ENCODE results near the gene AGBL1. TPM values are rescaled to one million over a fixed set of nuclear protein-coding genes. Genes with fewer than 3 reads are reported as not detected.

AGBL1 gene
- polyA plus RNA-seq, 2 of the 4 experiments (the other 2 are of a cell fraction): not detected

DNA sequence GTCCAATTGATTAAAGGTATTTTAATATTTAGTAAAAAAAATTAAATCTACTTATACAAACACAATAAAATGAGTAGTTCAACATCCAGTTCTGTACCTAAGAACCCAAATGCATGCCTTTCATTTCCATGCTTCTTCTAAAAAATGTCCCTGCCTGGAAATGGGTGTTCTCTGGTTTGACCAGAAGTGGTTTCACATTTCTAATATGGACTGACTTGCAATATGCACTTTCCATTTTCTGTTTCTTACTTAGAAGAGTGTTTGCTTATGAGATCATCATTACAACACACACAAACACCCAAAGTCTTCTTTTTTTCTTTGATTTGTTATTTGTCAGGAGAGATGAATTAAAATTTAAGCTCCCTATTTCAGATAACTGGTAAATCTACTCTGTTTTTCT is 879.6 kb downstream of the AGBL1 start:
- CTCF ChIA-PET: no interaction called here
- DNase-seq (ENCODE audit: low read depth in 1 of 2, low spot score in 1 of 2) (no peak), FAIRE-seq (peak; percentile 13), ATAC-seq (no peak)
- TF ChIP-seq MAZ (IDR thresholded peaks at IDR 0.05; ENCODE audit: borderline replicate concordance, low read depth, low read length) (no peak), ESRRA (IDR thresholded peaks at IDR 0.05; ENCODE audit: borderline replicate concordance, low read length) (no peak), TP53 (CRISPR knock-in tag; IDR thresholded peaks at IDR 0.05) (no peak), CHD4 (IDR thresholded peaks at IDR 0.05; ENCODE audit: borderline replicate concordance) (no peak), ZC3H11A (IDR thresholded peaks at IDR 0.05) (no peak), MYC (IDR thresholded peaks at IDR 0.05; ENCODE audit: borderline replicate concordance, low read length) (no peak), SMC3 (IDR thresholded peaks at IDR 0.05) (no peak), NFE2L2 (conservative IDR thresholded peaks at IDR 0.05; ENCODE audit: low read length) (no peak), NR3C1 (IDR thresholded peaks at IDR 0.05) (no peak), EHF (CRISPR knock-in tag; IDR thresholded peaks at IDR 0.05) (no peak), CBX8 (IDR thresholded peaks at IDR 0.05) (no peak), ZFP36 (IDR thresholded peaks at IDR 0.05; ENCODE audit: borderline replicate concordance, partially characterized antibody) (no peak), JUNB (IDR thresholded peaks at IDR 0.05) (no peak), RFX5 (IDR thresholded peaks at IDR 0.05) (no peak), PHF8 (IDR thresholded peaks at IDR 0.05; ENCODE audit: borderline replicate concordance, low read depth) (no peak)
- TF ChIP-seq, protein P1, sequence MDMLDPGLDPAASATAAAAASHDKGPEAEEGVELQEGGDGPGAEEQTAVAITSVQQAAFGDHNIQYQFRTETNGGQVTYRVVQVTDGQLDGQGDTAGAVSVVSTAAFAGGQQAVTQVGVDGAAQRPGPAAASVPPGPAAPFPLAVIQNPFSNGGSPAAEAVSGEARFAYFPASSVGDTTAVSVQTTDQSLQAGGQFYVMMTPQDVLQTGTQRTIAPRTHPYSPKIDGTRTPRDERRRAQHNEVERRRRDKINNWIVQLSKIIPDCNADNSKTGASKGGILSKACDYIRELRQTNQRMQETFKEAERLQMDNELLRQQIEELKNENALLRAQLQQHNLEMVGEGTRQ (IDR thresholded peaks at IDR 0.05): no peak
- TF ChIP-seq, protein P2, sequence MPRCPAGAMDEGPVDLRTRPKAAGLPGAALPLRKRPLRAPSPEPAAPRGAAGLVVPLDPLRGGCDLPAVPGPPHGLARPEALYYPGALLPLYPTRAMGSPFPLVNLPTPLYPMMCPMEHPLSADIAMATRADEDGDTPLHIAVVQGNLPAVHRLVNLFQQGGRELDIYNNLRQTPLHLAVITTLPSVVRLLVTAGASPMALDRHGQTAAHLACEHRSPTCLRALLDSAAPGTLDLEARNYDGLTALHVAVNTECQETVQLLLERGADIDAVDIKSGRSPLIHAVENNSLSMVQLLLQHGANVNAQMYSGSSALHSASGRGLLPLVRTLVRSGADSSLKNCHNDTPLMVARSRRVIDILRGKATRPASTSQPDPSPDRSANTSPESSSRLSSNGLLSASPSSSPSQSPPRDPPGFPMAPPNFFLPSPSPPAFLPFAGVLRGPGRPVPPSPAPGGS (IDR thresholded peaks at IDR 0.05): no peak
- TF ChIP-seq, protein P3, sequence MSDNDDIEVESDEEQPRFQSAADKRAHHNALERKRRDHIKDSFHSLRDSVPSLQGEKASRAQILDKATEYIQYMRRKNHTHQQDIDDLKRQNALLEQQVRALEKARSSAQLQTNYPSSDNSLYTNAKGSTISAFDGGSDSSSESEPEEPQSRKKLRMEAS (IDR thresholded peaks at IDR 0.05): no peak
- no peak overlapping the region for H3K4me2 ChIP-seq
- H3K4me3 ChIP-seq: no peak overlapping the region
- H3K9me3 ChIP-seq: no peaks in the 10 kb centered on the region
- POLR2A ChIA-PET: no interaction called here
- no peak overlapping the region for H3K27ac ChIP-seq
- no peaks in the 10 kb centered on the region for H3K4me1 ChIP-seq

DNA sequence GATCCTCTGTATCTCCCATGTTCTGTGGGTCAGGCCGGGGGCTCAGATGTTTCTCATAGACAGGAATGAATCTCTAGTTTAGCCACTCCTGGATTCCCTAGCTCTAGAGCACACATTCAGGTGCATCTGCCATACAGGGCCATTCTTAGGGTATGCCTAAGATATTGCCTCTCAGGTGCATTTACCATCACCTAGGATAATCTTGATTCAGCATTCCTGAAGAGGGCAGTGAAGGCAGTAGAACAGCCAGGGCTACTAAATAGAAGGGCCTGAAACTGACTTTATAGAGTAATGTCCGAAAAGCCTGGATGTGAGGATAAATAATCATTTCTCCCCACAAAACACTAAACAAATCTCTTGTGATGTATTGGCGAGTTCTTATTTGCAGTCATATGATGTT is 882.0 kb downstream of the AGBL1 start:
- no peak overlapping the region for H3K4me2 ChIP-seq
- peaks cover 3% of the 10 kb centered on the region; the same call in 1 of the 3 replicates for H3K9me3 ChIP-seq
- H3K27ac ChIP-seq: no peak overlapping the region
- no peak for DNase-seq (ENCODE audit: low read depth in 1 of 2, low spot score in 1 of 2)
- H3K4me1 ChIP-seq: no peaks in the 10 kb centered on the region
- H3K4me3 ChIP-seq: no peak overlapping the region
- TF ChIP-seq, protein P4, sequence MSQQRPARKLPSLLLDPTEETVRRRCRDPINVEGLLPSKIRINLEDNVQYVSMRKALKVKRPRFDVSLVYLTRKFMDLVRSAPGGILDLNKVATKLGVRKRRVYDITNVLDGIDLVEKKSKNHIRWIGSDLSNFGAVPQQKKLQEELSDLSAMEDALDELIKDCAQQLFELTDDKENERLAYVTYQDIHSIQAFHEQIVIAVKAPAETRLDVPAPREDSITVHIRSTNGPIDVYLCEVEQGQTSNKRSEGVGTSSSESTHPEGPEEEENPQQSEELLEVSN (IDR thresholded peaks at IDR 0.05; ENCODE audit: borderline replicate concordance, low read depth): no peak
- TF ChIP-seq, protein P2 (IDR thresholded peaks at IDR 0.05): no peak
- no peak for TF ChIP-seq EHMT2 (IDR thresholded peaks at IDR 0.05; ENCODE audit: low read depth)
- no peak for TF ChIP-seq HDAC2 (IDR thresholded peaks at IDR 0.05)
- ChIA-PET POLR2A (no interaction called here), CTCF (no interaction called here)
- WGBS (ENCODE audit: missing lambda C conversion rate): 5% methylated on average over 3 of the region's 3 CpGs
- ATAC-seq: no peak
- no peak for FAIRE-seq

DNA sequence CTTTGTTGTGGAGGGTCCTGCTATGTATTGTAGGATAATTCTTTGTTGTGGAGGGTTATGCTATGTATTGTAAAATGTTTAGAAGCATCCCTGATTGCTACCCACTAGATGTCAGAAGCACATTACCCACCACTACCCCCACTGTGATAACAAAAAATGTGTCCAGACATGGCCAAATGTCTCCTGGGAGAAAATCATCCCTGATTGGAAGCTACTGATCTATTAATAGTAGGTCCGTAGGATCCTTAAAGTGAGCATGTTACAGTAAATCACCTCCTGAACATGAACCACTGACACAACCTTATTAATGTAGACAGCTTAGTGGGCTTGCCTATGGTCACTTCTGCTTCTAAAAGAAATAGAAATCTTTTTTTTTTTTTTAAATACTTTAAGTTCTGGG is 884.6 kb downstream of the AGBL1 start:
- no peak overlapping the region for H3K4me2 ChIP-seq
- DNase-seq (ENCODE audit: low read depth in 1 of 2, low spot score in 1 of 2) (no peak), FAIRE-seq (no peak), ATAC-seq (no peak)
- no peak for TF ChIP-seq PHF8 (IDR thresholded peaks at IDR 0.05; ENCODE audit: borderline replicate concordance, low read depth)
- TF ChIP-seq, protein P5, sequence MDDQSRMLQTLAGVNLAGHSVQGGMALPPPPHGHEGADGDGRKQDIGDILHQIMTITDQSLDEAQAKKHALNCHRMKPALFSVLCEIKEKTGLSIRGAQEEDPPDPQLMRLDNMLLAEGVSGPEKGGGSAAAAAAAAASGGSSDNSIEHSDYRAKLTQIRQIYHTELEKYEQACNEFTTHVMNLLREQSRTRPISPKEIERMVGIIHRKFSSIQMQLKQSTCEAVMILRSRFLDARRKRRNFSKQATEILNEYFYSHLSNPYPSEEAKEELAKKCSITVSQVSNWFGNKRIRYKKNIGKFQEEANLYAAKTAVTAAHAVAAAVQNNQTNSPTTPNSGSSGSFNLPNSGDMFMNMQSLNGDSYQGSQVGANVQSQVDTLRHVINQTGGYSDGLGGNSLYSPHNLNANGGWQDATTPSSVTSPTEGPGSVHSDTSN (IDR thresholded peaks at IDR 0.05): no peak
- TF ChIP-seq, protein P1 (IDR thresholded peaks at IDR 0.05): no peak
- TF ChIP-seq RFX5 (IDR thresholded peaks at IDR 0.05): no peak
- no peak for TF ChIP-seq CBX2 (IDR thresholded peaks at IDR 0.05; ENCODE audit: borderline replicate concordance, low read depth)
- no peak for TF ChIP-seq ZNF302 (CRISPR knock-in tag; IDR thresholded peaks at IDR 0.05)
- TF ChIP-seq POLR2AphosphoS2 (conservative IDR thresholded peaks at IDR 0.05; ENCODE audit: low read length): no peak
- TF ChIP-seq NPAS2 (CRISPR knock-in tag; IDR thresholded peaks at IDR 0.05; ENCODE audit: borderline replicate concordance): no peak
- no peak for TF ChIP-seq RNF2 (IDR thresholded peaks at IDR 0.05; ENCODE audit: borderline replicate concordance, low read depth)
- no peak for TF ChIP-seq BHLHE40 (IDR thresholded peaks at IDR 0.05; ENCODE audit: low read depth, low read length)
- no peak overlapping the region for H3K27ac ChIP-seq
- no peaks in the 10 kb centered on the region for H3K4me1 ChIP-seq
- CTCF ChIA-PET: no interaction called here
- 23% methylated on average over 1 of the region's 1 CpG for WGBS (ENCODE audit: missing lambda C conversion rate)
- peaks cover 3% of the 10 kb centered on the region; the same call in 1 of the 3 replicates for H3K9me3 ChIP-seq
- no peak overlapping the region for H3K4me3 ChIP-seq
- POLR2A ChIA-PET: no interaction called here

All from A549 (cell line).